Stimulated activated naive CD4-positive, alpha-beta T cell (primary cell): Measurements from ENCODE around the gene SCD.
"Not testable (repeated sequence)": the region's sequence is repeated elsewhere in the genome, so short reads cannot be mapped to it uniquely, and the experiment has no call there.

Experiments
- DNase-seq, 6 experiments: peaks; one replicate each; lab custom pipeline; 2025; lab: John Stamatoyannopoulos, UW

Gene SCD

DNA sequence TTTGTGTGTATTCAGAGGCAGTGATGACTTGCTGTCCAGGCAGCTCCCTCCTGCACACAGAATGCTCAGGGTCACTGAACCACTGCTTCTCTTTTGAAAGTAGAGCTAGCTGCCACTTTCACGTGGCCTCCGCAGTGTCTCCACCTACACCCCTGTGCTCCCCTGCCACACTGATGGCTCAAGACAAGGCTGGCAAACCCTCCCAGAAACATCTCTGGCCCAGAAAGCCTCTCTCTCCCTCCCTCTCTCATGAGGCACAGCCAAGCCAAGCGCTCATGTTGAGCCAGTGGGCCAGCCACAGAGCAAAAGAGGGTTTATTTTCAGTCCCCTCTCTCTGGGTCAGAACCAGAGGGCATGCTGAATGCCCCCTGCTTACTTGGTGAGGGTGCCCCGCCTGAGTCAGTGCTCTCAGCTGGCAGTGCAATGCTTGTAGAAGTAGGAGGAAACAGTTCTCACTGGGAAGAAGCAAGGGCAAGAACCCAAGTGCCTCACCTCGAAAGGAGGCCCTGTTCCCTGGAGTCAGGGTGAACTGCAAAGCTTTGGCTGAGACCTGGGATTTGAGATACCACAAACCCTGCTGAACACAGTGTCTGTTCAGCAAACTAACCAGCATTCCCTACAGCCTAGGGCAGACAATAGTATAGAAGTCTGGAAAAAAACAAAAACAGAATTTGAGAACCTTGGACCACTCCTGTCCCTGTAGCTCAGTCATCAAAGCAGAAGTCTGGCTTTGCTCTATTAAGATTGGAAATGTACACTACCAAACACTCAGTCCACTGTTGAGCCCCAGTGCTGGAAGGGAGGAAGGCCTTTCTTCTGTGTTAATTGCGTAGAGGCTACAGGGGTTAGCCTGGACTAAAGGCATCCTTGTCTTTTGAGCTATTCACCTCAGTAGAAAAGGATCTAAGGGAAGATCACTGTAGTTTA is 15.8 kb downstream of the SCD start:
- DNase-seq = no peak

DNA sequence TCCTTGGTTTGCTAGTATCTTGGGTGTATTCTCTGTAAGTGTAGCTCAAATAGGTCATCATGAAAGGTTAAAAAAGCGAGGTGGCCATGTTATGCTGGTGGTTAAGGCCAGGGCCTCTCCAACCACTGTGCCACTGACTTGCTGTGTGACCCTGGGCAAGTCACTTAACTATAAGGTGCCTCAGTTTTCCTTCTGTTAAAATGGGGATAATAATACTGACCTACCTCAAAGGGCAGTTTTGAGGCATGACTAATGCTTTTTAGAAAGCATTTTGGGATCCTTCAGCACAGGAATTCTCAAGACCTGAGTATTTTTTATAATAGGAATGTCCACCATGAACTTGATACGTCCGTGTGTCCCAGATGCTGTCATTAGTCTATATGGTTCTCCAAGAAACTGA is 17.1 kb downstream of the SCD start:
- DNase-seq = no peak

DNA sequence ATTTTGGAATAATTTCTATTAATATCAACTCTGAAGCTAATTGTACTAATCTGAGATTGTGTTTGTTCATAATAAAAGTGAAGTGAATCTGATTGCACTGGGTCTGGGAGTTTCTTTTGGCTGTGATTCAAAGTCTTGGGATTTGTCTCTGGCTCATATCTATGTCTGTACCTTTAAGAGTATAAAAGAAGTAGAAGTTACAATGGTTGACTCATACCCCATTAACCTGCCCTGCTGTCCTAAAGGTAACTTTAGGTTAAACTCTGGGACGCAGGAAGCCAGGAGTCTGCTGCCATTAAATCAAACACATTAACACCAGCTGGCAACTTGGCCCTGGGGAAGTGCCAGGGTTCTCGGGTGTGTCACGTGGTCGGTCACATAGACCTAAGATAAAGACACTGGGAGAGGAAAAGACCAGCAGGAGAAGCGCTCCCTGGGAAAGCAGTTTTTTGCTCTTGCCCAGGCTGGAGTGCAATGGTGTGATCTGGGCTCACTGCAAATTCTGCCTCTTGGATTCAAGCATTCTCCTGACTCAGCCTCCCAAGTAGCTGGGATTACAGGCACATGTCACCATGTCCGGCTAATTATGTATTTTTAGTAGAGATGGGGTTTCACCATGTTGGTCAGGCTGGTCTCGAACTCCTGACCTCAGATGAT is 17.8 kb downstream of the SCD start:
- DNase-seq = no peak

DNA sequence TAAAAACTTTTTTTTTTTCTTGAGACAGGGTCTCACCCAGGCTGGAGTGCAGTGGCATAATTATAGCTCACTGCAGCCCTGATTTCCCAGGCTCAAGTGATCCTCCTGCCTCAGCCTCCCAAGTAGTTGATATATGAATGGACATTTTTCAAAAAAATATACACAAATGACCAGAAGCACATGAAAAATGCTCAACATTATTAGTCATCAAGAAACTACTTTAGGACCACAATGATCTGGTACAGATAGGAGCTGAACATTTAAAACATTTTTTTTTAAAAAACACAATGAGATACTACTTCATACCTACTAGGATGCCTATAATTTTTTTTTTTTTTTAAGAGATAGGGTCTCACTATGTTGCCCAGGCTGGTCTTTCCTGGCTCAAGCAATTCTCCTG is 21.7 kb downstream of the SCD start:
- DNase-seq = no peak

DNA sequence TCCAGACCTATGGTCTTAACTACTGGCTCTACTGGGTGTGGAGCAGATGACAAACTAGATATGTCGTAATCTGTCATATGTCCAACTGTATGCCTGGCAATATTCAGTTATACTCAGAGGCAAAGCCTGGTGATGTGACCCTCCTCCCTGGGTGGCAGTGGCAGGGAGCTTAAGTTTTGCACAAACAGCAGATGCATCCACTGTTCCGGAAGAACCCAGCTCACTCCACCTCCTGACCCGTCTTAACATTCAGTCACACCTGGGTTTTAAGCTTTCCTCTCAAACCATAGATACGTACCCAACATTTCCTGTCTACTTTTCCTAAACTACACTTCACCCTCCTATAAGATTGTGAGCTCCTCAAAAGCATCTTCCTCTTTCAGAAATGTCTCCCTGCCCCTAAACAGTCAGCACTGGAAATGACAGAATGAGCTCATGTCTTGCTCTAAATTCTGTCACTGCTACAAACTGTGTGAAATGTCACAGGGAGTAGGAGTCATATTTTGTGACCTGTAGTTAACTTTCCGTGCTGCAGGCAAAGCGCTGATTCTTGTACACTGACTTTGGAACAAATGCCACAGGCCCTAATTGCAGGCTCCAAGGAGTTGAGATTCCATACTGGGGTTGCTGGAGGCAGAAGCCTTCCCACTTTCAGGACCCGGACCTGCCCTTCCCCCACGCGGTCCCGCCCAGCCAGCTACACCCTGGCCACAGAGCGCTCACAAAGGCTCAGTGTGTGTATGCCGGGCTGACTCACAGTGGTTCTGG is 23.9 kb downstream of the SCD start:
- peak in 5 of 6 experiments; percentile 11 to 63 (median 39) for DNase-seq

DNA sequence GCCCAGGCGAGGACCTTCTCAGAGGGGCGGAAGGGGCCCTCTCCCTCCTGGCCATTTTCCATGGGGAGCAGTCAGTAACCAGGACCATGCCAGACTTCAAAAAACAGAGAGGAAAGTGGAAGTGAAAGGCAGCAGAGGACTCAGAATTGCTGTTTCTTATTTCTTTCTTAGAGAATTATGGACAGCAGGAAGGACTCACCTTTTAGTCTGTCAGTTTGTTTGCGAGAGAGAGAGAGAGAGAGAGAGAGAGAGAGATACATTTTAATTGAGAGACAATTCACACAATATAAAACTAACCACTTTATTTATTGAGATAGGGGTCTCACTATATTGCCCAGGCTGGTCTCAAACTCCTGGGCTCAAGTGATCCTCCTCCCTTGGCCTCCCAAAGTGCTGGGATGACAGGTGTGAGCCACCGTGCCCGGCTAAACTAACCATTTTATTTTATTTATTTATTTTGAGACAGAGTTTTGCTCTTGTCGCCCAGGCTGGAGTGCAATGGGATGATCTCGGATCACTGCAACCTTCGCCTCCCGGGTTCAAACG is 24.5 kb downstream of the SCD start:
- DNase-seq = no peak

DNA sequence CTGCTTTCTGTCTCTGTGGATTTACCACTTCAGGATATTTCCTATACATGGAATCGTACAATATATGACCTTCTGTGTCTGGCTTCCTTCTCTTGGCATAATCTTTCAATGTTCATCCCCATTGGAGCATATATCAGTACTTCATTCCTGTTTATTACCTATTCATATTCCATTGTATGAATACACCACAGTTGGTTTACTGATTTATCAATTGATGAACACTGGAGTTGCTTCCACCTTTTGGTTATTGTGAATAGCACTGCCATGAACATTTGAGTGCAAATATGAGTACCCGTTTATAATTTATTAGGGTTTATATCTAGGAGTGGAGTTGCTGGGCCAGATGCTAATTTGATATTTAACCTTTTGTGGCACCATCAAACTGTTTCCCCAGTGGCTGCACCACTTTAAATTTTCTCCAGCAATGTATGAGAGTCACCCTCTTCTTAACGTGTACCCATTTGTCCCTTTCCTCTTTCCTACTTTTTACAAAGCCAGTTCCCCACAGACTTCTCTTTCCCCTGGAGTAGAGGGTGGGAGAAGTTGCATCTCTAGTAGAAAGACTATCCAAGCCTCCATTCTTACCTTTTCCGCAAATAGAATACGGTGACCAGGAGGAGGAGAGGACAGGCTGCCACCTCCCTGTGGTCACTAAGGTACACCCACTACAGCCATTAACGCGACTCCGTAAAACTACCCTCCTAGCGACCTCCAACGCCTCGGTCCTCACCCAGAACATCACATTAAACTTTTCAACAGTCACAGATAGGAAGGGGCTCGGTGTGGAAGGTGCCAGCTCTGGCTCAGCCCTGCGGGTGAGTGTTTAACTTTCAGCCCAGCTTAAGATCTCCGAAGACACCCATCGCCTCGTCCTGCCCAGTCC is 25.6 kb downstream of the SCD start:
- DNase-seq = no peak

DNA sequence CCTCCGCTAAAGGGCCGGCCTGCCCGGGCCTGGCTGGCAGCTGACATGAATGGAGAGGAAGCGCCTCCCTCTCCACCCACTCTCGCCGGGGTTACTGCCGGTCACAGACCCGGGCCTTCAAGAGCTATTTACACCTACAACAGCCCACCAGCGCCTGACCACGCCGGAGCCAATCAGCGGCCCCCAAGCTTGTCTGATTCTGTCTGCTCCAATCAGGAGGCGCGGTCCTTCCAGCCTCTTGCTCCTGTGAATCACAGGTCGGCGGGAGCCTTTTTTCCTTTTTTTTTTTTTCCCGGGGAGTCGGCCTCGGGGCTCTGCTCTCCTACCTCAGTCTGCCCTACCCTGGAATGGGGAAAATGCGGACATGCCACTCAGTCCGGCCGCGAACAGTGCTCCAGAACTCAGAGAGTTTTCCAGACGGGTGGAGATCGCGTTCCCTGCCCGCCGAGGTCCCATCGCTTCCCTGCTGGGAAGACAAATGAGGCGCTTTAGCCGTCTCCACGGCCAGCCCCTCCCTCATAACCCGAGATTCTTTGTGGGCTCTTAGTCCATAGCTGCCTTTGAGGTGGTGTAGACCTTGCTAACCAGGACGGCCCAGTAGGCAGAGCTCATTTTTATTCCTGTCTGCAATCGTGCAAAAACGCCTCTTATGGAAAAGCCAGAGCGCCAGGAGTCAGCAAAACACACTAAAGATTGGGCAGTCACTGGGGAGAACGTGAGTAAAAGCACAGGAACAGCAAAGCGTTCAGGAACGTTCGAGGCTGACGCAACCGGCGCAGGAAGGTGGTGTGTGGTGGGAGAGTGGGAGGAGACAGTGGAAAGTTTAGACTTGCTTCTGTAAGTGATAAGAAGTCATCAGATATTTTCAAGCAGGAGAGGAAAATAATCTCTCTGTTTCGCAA is 26.5 kb downstream of the SCD start:
- DNase-seq = peak; percentile 63 to 86 (median 68)

DNA sequence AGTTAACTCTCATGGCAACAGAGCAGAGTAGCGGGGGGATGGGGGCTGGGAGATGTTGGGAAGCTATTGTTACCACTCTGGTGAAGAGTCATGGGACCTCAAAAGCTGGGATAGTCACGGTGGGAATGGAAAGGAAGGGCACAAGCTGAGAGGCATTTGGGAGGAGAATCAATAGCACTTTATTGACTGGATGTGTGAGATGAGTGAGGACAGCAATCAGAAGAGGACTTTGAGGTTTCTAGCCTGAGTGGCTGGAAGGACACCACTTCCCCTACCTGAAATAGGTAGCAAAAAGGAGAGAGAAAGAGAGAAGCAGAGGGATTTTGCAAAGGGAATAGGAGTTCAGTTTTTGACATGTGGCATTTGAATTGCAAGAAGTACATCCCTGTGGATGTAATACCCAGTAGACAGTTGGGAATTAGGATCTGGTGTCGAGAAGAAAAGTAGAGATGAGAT is 27.2 kb downstream of the SCD start:
- no peak for DNase-seq

DNA sequence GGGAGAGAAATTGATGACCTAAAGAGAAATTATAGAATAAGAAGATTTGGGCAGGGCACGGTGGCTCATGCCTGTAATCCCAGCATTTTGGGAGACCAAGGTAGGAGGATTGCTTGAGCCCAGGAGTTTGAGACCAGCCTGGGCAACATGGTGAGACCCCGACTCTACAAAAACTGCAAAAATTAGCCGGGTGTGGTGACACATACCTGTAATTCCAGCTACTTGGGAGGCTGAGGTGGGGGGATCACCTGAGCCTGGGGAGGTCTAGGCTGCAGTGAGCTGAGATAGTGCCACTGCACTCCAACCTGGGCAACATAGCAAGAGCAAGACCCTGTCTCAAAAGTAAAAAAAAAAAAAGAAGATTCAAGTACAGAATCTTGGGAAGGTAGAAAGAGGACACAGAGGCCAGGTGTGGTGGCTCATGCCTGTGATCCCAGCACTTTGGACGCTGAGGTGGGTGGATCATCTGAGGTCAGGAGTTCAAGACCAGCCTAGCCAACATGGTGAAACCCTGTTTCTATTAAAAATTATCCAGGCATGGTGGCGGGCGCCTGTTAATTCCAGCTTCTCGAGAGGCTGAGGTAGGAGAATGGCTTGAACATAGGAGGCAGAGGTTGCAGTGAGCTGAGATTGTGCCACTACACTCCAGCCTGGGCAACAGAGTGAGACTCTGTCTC is 27.8 kb downstream of the SCD start:
- DNase-seq = not testable (repeated sequence)

DNA sequence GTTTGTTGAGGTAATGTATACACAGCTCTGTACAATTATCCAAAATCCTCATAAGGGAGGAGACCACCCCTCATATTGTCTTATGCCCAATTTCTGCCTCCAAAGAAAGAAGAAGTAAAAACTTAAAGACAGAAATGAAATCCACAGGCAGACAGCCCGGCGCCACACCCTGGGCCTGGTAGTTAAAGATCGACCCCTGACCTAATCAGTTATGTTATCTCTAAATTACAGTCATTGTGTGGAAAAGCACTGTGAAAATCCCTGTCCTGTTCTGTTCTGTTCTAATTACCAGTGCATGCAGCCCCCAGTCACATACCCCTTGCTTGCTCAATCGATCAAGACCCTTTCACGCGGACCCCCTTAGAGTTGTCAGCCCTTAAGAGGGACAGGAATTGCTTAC is 29.6 kb downstream of the SCD start:
- DNase-seq = not testable (repeated sequence)

DNA sequence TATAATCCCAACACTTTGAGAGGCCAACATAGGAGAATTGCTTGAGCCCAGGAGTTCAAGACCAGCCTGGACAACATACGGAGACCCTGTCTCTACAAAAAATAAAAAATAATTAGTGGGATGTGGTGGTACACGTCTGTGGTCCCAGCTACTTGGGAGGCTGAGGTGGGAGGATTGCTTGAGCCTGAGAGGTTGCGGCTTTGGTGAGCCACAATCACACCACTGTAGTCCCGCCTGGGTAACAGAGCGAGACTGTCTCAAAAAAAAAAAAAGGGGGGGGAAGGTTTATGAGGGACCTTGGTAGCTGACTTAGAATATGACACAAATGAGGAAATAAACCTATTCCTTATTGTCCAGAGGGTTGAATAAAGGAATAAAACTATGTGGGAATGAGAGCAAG is 30.8 kb downstream of the SCD start:
- DNase-seq = no peak

DNA sequence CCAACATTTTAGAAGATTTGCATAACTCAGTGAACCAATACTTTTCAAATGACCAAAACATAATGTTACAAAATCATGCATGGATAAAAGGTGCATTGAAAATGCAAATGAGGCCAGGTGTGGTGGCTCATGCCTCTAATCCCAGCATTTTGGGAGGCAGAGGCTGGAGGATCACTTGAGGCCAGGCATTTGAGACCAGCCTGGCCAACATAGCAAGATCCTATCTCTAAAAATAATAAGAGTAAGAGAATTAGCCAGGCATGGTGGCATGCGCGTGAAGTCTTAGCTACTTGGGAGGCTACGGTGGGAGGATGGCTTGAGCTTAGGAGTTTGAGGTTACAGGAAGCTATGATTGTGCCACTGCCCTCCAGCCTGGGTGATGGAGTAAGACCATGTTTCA is 33.4 kb downstream of the SCD start:
- DNase-seq = no peak

DNA sequence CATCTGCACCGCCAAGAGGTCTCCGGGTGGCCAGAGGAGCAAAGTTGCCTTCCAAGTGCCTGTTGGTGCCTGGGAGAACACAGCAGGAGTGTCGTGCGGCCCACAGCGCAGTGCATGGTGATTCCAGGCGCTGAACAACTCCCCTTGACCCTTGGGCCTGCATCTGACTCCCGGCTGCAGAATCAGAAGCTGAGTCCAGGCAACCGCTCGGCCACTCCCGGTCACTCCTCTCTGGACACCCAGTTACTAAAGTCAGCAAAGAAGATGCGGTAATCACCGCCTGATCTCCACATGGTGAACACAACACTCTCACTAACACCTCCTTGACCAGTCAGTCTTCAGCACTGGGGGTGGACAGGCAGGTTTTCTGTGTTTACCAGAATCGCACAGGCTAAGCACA is 35.5 kb downstream of the SCD start:
- no peak for DNase-seq

DNA sequence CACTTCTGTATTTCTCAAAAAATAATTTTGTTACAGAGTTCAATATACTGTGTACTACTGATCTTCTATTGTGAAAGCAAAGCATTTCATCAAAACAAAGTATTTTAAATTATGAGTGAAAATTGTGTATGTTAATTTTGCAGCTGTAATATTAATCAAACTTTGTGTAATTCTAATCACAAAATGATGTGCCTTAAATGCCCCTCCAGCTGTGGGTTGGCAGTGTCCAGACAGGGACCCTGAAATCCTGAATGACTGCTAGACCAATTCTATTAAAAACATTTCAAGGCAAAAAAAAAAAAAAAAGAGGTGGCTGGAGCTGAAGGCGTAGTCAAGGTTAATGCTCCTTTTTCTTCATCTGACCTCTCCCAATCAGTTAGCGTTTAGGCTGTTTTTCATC is 36.2 kb downstream of the SCD start:
- DNase-seq = no peak

DNA sequence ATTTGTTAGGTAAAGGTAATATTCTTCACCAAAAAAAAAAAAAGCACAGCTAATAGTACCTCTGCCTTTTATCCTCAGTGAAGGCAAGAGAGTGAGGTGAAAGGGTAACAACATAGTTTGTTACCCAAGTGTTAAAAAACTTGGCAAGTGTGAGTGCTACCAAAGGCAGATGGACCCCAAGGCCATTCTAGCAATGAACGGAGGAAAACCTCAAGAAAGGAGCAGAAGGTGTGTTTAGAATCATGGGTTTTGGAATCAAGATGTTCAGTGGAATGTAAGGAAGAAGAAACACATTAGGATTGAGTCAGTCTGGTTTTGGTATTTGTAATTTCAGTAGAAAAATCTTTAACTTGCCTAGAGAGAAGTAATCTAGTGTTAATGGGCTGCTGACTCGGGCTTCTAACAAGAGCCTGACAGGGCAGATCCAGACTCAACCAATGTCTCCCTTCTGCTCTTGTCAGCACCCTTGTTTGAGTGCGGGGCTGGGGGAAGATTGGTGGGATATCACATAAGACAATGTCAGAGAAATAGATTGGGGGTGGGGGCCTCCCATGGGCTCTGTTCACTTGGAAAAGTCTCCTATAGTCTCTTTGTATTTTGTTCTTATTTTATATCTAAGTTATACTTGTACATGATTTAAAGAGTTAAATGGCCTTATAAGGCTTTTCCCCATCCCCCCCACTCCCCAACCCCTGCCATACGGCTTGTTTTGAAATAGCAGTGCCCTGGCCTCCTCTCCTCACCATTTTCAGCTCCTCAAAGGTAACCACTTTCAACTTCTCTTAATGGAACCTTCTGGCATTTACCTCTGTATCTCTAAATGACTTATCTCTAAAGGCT is 44.4 kb downstream of the SCD start:
- DNase-seq = no peak

DNA sequence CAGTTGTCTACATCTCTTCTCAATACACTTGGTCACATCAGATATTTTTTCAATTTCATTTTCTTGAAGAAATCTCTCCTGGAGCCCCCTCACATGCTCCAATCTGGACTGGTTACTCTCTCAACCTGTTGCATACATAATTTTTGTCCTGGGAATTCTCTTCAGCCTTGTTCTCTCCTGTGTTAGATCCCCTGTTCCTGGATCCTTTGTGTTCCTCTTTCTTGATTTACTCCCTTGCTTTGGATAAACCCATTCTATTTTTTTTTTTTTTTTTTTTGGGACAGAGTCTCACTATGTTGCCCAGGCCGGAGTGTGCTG is 45.6 kb downstream of the SCD start:
- no peak for DNase-seq

DNA sequence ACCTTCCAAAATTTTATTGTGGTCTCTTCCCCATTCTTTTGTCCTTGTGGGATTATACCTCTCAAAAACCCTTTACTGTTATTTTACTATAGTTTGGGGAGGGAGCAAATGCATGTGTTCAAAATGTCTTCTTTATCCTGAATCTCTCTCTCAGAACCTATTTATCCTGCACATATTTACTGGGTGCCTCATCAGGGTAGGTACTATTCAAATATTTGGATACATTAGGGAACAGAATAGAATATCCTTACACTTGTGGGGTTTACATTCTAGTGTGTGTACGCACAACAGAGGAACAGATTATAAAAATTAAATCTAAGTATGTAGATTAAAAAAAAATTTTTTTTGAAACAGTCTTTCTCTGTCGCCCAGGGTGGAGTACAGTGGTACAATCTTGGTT is 48.6 kb downstream of the SCD start:
- DNase-seq = no peak

DNA sequence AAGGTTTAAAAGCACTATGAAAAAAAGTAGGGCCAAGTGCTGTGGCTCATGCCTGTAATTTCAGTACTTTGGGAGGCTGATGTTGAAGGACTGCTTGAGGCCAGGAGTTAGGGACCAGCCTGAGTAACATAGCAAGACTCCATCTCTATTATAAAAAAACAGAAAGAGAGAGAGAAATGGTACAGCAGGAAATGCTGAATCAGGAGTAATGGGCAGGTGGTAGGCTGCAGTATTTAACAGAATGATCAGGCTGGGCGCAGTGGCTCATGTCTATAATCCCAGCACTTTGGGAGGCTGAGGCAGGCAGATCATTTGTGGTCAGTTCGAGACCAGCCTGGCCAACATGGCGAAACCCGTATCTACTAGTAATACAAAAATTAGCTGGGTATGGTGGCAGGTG is 49.6 kb downstream of the SCD start:
- DNase-seq = no peak
